ENCODE results near the gene CLDN4. TPM values are rescaled to one million over a fixed set of nuclear protein-coding genes. Genes with fewer than 3 reads are reported as not detected.

The CLDN4 gene
- polyA plus RNA-seq, 1 donor (not counting 4 experiments of a cell fraction or from before 2014, with no cell fraction given), result 7.2 TPM

DNA sequence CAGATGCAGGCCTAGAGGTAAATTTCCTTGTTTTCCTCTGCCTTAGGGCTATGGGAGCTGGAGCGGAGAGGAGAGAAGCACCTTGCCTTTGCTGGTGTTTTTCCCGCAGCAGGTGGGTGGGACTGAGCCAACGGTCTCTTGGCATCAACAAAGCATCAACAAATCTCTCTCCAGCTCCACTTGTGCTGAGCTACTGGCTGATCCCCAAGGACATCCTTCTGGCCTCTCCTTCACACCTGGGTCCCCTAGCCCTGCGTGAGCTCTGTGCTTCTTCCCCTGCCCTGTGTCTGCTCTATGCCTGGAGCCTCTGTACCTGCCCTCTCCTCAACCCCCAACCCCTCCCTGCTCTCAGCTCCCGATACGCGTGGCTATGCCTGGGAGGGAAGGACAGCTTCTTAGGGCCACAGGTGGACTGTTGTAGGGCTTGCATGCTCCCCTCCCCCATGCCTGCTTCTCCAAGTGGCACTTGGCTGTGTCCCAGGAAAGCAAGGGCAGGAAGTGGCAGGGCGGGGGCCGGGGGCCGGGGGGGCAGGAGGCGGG lies 3.2 kb upstream of the CLDN4 start:
- Histone ChIP-seq H2AFZ (ENCODE audit: control insufficient read depth, low read length) (no peak overlapping the region), H3K4me3 (ENCODE audit: control insufficient read depth in 2 of 3, extremely low read depth in 1 of 3, insufficient read depth in 2 of 3, low read depth in 1 of 3, low read length in 3 of 3) (no peak overlapping the region), H4K20me1 (ENCODE audit: control insufficient read depth, extremely low read depth, insufficient read depth, low read length) (no peaks in the 10 kb centered on the region), H3K4me1 (ENCODE audit: control insufficient read depth, extremely low read depth, insufficient read depth, low read length) (peaks cover 56% of the 10 kb centered on the region), H3K9me1 (ENCODE audit: control insufficient read depth, extremely low read depth, insufficient read depth, low read length) (no peaks in the 10 kb centered on the region), H3K9me3 (ENCODE audit: control insufficient read depth, low read depth, low read length) (no peaks in the 10 kb centered on the region), H3K27ac (ENCODE audit: control insufficient read depth, insufficient read depth, low read length) (peak overlapping the region; percentile 16), H3K36me3 (ENCODE audit: control insufficient read depth in 2 of 2, extremely low read depth in 1 of 2, insufficient read depth in 2 of 2, low read length in 2 of 2) (no peaks in the 10 kb centered on the region), H3K79me2 (ENCODE audit: control insufficient read depth, insufficient read depth, low read length) (no peaks in the 10 kb centered on the region), H3K4me2 (ENCODE audit: control insufficient read depth, extremely low read depth, insufficient read depth, low read depth, low read length) (no peak overlapping the region), H3K27me3 (ENCODE audit: control insufficient read depth, extremely low read depth, insufficient read depth, low read length) (no peaks in the 10 kb centered on the region), H3K9ac (ENCODE audit: control insufficient read depth, extremely low read depth, insufficient read depth, low read length) (peak overlapping the region; percentile 23)
- DNase-seq (ENCODE audit: low read depth, low spot score) (no peak), FAIRE-seq (peak; percentile 36)
- dilution Hi-C loops (cut with MboI; ENCODE audit: extremely low pct_ligation_motif_present, low sequenced_read_pairs), result no loop called here
- TF ChIP-seq, protein P1, sequence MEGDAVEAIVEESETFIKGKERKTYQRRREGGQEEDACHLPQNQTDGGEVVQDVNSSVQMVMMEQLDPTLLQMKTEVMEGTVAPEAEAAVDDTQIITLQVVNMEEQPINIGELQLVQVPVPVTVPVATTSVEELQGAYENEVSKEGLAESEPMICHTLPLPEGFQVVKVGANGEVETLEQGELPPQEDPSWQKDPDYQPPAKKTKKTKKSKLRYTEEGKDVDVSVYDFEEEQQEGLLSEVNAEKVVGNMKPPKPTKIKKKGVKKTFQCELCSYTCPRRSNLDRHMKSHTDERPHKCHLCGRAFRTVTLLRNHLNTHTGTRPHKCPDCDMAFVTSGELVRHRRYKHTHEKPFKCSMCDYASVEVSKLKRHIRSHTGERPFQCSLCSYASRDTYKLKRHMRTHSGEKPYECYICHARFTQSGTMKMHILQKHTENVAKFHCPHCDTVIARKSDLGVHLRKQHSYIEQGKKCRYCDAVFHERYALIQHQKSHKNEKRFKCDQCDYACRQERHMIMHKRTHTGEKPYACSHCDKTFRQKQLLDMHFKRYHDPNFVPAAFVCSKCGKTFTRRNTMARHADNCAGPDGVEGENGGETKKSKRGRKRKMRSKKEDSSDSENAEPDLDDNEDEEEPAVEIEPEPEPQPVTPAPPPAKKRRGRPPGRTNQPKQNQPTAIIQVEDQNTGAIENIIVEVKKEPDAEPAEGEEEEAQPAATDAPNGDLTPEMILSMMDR (optimal IDR thresholded peaks at IDR 0.05 in 1 of 3, IDR thresholded peaks at IDR 0.05 in 1 of 3, conservative IDR thresholded peaks at IDR 0.05 in 1 of 3; ENCODE audit: extremely low read depth in 1 of 3, insufficient read depth in 2 of 3, low read length in 3 of 3), result no peak
- no peak for TF ChIP-seq EZH2 (IDR thresholded peaks at IDR 0.05; ENCODE audit: low read length)

DNA sequence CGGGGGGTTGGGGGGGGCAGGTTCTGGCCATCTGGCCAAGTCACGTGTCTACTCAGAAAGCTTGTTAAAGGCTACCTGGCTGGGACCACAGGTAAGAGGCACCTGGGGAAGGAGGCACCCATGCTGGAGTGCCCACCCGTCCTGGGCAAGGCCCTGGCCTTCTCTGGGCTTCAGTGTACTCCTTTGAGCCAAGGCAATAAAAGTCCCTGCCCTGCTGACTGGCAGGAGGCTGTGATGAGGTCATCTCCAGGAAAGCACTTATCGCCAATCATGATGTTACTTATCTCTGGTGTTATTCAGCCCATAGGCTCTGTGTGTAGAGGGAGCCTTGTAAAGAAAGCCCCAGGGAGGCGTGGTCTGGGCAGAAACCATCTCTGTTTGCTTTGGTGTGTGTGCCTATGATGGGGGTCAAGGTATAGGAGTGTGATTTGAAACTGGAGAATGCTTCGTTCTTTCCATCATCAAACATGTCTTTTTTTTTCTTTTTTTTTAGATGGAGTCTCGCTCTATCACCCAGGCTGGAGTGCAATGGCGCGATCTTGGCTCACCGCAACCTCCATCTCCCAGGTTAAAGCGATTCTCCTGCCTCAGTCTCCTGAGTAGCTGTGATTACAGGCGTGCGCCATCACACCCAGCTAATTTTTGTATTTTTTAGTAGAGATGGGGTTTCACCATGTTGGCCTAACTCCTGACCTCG lies 2.5 kb upstream of the CLDN4 start:
- FAIRE-seq (peak; percentile 69), DNase-seq (ENCODE audit: low read depth, low spot score) (no peak)
- Histone ChIP-seq H3K9me1 (ENCODE audit: control insufficient read depth, extremely low read depth, insufficient read depth, low read length) (no peaks in the 10 kb centered on the region), H3K4me3 (ENCODE audit: control insufficient read depth in 2 of 3, extremely low read depth in 1 of 3, insufficient read depth in 2 of 3, low read depth in 1 of 3, low read length in 3 of 3) (no peak overlapping the region), H3K9me3 (ENCODE audit: control insufficient read depth, low read depth, low read length) (no peaks in the 10 kb centered on the region), H3K79me2 (ENCODE audit: control insufficient read depth, insufficient read depth, low read length) (no peaks in the 10 kb centered on the region), H3K4me2 (ENCODE audit: control insufficient read depth, extremely low read depth, insufficient read depth, low read depth, low read length) (peak overlapping the region; percentile 46), H3K9ac (ENCODE audit: control insufficient read depth, extremely low read depth, insufficient read depth, low read length) (peak overlapping the region; percentile 9), H4K20me1 (ENCODE audit: control insufficient read depth, extremely low read depth, insufficient read depth, low read length) (no peaks in the 10 kb centered on the region), H3K4me1 (ENCODE audit: control insufficient read depth, extremely low read depth, insufficient read depth, low read length) (peaks cover 56% of the 10 kb centered on the region), H3K36me3 (ENCODE audit: control insufficient read depth in 2 of 2, extremely low read depth in 1 of 2, insufficient read depth in 2 of 2, low read length in 2 of 2) (no peaks in the 10 kb centered on the region), H3K27me3 (ENCODE audit: control insufficient read depth, extremely low read depth, insufficient read depth, low read length) (no peaks in the 10 kb centered on the region), H3K27ac (ENCODE audit: control insufficient read depth, insufficient read depth, low read length) (peak overlapping the region; percentile 0), H2AFZ (ENCODE audit: control insufficient read depth, low read length) (no peak overlapping the region)
- dilution Hi-C loops (cut with MboI; ENCODE audit: extremely low pct_ligation_motif_present, low sequenced_read_pairs), result no loop called here
- TF ChIP-seq, protein P1 (optimal IDR thresholded peaks at IDR 0.05 in 1 of 3, IDR thresholded peaks at IDR 0.05 in 1 of 3, conservative IDR thresholded peaks at IDR 0.05 in 1 of 3; ENCODE audit: extremely low read depth in 1 of 3, insufficient read depth in 2 of 3, low read length in 3 of 3), result no peak
- TF ChIP-seq EZH2 (IDR thresholded peaks at IDR 0.05; ENCODE audit: low read length), result no peak
